Measurements from ENCODE around the gene HLCS. TPM values are rescaled to one million over a fixed set of nuclear protein-coding genes. Genes with fewer than 3 reads are reported as not detected.
A peak's percentile ranks its signal among the peaks of the same experiment; 100 is the strongest.

The HLCS gene
- total RNA-seq, 1 donor from 2014 or later = 42.6 TPM

GRCh38 chr21:36883532-36884486, 82.7 kb downstream of the HLCS start:
- DNase-seq (ENCODE audit: low read depth) = no peak

GRCh38 chr21:36882776-36883175, 83.7 kb downstream of the HLCS start:
- no peak for DNase-seq (ENCODE audit: low read depth)

- DNase-seq (ENCODE audit: low read depth) = no peak
These were observed 85.2 kb downstream of the HLCS start for GRCh38 chr21:36881228-36881627.

GRCh38 chr21:36879827-36880226, 86.6 kb downstream of the HLCS start:
- no peak for DNase-seq (ENCODE audit: low read depth)

GRCh38 chr21:36877741-36878140, 88.7 kb downstream of the HLCS start:
- no peak for DNase-seq (ENCODE audit: low read depth)

- no peak for DNase-seq (ENCODE audit: low read depth)
These were observed 91.8 kb downstream of the HLCS start for GRCh38 chr21:36874665-36875064.

- no peak for DNase-seq (ENCODE audit: low read depth)
These were observed 93.0 kb downstream of the HLCS start for GRCh38 chr21:36873513-36873912.

- DNase-seq (ENCODE audit: low read depth) = no peak
These were observed 99.1 kb downstream of the HLCS start for GRCh38 chr21:36867291-36867905.

- DNase-seq (ENCODE audit: low read depth) = no peak
These were observed 100.0 kb downstream of the HLCS start for GRCh38 chr21:36866419-36866818.

GRCh38 chr21:36864974-36865373, 101.5 kb downstream of the HLCS start:
- DNase-seq (ENCODE audit: low read depth) = no peak

GRCh38 chr21:36863260-36863659, 103.2 kb downstream of the HLCS start:
- DNase-seq (ENCODE audit: low read depth) = no peak

- no peak for DNase-seq (ENCODE audit: low read depth)
These were observed 104.7 kb downstream of the HLCS start for GRCh38 chr21:36861595-36862323.

- peak; percentile 71 for DNase-seq (ENCODE audit: low read depth)
These were observed 105.5 kb downstream of the HLCS start for GRCh38 chr21:36860736-36861594.

GRCh38 chr21:36859744-36860501, 106.5 kb downstream of the HLCS start:
- DNase-seq (ENCODE audit: low read depth) = peak; percentile 68

GRCh38 chr21:36858320-36858957, 108.0 kb downstream of the HLCS start:
- no peak for DNase-seq (ENCODE audit: low read depth)

- no peak for DNase-seq (ENCODE audit: low read depth)
These were observed 109.8 kb downstream of the HLCS start for GRCh38 chr21:36856643-36857042.

GRCh38 chr21:36854391-36854790, 112.1 kb downstream of the HLCS start:
- peak; percentile 46 for DNase-seq (ENCODE audit: low read depth)

GRCh38 chr21:36852864-36853263, 113.6 kb downstream of the HLCS start:
- no peak for DNase-seq (ENCODE audit: low read depth)

- DNase-seq (ENCODE audit: low read depth) = no peak
These were observed 114.2 kb downstream of the HLCS start for GRCh38 chr21:36852293-36852692.

- no peak for DNase-seq (ENCODE audit: low read depth)
These were observed 115.3 kb downstream of the HLCS start for GRCh38 chr21:36851121-36851520.
